ENCODE measurements around the gene MYOM1.

The MYOM1 gene

DNA sequence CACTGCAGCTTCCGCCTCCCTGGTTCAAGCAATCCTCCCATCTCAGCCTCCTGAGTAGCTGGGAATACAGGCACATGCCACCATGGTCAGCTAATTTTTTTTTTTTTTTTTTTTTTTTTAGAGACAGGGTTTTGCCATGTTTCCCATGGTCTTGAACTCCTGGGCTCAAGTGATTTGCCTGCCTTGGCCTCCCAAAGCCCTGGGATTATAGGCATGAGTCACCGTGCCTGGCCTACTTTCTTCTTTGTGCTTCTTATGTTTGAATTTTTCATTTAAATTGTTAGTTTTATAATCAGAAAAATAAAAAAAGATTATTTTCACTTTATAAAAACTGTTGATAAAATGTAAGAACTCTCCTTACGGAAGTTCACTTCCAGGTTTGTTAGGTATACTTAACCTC lies 105.3 kb downstream of the MYOM1 start:
- TF ChIP-seq NFIC (IDR thresholded peaks at IDR 0.05), result no peak
- TF ChIP-seq, protein P1, sequence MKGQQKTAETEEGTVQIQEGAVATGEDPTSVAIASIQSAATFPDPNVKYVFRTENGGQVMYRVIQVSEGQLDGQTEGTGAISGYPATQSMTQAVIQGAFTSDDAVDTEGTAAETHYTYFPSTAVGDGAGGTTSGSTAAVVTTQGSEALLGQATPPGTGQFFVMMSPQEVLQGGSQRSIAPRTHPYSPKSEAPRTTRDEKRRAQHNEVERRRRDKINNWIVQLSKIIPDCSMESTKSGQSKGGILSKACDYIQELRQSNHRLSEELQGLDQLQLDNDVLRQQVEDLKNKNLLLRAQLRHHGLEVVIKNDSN (IDR thresholded peaks at IDR 0.05), result no peak
- TF ChIP-seq EGR1 (IDR thresholded peaks at IDR 0.05), result no peak
- no peak for TF ChIP-seq ZBTB7A (IDR thresholded peaks at IDR 0.05; ENCODE audit: low read depth)
- TF ChIP-seq, protein P2, sequence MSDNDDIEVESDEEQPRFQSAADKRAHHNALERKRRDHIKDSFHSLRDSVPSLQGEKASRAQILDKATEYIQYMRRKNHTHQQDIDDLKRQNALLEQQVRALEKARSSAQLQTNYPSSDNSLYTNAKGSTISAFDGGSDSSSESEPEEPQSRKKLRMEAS (IDR thresholded peaks at IDR 0.05), result no peak
- no peak for TF ChIP-seq TCF12 (IDR thresholded peaks at IDR 0.05; ENCODE audit: low read depth)

DNA sequence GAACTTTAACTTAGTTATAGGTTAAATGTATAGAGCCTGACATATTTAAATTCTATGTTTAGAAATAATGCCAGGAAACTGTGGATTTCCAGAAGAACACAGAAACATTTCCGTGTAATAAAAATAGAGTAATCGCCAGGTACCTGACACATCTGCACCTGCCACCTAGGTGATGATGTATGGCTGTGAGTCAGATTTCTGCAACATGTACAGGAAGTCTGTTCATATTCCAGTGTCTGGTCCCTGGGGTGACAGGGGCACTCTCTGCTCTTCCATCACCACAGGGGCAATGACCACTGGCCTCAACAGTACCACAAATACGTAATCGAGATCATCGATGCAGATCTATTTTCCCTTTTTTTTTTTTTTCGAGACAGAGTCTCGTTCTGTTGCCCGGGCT lies 105.7 kb downstream of the MYOM1 start:
- TF ChIP-seq NFIC (IDR thresholded peaks at IDR 0.05), result no peak
- TF ChIP-seq, protein P2 (IDR thresholded peaks at IDR 0.05), result no peak
- no peak for TF ChIP-seq FOXM1 (IDR thresholded peaks at IDR 0.05; ENCODE audit: borderline replicate concordance, low read depth)
- no peak for TF ChIP-seq ZBTB7A (IDR thresholded peaks at IDR 0.05; ENCODE audit: low read depth)
- TF ChIP-seq CEBPB (IDR thresholded peaks at IDR 0.05), result no peak
- TF ChIP-seq CREB1 (IDR thresholded peaks at IDR 0.05; ENCODE audit: low read depth), result no peak
- no peak for TF ChIP-seq RAD21 (IDR thresholded peaks at IDR 0.05; ENCODE audit: low read depth)
- TF ChIP-seq, protein P1 (IDR thresholded peaks at IDR 0.05), result no peak
- no peak for TF ChIP-seq TCF12 (IDR thresholded peaks at IDR 0.05; ENCODE audit: low read depth)
- no peak for TF ChIP-seq TAF1 (IDR thresholded peaks at IDR 0.05; ENCODE audit: low read depth)
- TF ChIP-seq, protein P3, sequence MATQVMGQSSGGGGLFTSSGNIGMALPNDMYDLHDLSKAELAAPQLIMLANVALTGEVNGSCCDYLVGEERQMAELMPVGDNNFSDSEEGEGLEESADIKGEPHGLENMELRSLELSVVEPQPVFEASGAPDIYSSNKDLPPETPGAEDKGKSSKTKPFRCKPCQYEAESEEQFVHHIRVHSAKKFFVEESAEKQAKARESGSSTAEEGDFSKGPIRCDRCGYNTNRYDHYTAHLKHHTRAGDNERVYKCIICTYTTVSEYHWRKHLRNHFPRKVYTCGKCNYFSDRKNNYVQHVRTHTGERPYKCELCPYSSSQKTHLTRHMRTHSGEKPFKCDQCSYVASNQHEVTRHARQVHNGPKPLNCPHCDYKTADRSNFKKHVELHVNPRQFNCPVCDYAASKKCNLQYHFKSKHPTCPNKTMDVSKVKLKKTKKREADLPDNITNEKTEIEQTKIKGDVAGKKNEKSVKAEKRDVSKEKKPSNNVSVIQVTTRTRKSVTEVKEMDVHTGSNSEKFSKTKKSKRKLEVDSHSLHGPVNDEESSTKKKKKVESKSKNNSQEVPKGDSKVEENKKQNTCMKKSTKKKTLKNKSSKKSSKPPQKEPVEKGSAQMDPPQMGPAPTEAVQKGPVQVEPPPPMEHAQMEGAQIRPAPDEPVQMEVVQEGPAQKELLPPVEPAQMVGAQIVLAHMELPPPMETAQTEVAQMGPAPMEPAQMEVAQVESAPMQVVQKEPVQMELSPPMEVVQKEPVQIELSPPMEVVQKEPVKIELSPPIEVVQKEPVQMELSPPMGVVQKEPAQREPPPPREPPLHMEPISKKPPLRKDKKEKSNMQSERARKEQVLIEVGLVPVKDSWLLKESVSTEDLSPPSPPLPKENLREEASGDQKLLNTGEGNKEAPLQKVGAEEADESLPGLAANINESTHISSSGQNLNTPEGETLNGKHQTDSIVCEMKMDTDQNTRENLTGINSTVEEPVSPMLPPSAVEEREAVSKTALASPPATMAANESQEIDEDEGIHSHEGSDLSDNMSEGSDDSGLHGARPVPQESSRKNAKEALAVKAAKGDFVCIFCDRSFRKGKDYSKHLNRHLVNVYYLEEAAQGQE (IDR thresholded peaks at IDR 0.05; ENCODE audit: low read depth), result no peak

DNA sequence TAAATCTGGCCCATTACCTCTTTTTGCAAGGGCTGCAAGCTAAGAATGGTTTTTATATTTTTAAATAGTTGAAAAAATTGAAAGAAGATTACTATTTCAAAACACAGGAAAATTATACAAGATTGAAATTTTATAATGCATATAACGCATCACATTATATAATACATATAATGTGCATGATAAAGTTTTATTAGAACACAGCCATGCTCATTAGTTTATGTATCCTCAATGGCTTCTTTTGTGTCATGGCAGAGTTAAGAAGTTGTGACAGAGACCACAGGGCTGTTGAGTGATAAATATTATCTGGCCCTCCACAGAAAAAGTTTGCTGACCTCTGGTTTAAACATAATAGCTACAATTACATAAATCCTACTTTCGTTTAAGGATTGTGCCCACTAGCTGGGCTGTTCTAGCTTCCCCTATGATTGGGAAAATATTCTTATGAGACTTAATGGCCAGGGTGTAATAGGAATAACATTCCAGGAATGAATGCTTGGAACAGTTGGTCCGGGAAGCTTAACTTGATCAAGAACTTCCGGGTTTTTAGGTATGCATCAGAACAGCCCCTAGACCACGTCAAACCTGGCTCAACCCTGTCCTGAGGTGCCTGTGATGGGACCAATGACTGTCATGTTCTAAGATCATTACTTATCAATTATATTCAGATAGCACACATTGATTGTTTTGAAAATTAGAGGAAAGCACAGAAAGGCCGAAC lies 108.1 kb downstream of the MYOM1 start:
- TF ChIP-seq TEAD4 (IDR thresholded peaks at IDR 0.05), result no peak
- no peak for TF ChIP-seq NFIC (IDR thresholded peaks at IDR 0.05)
- no peak for TF ChIP-seq ZBTB7A (IDR thresholded peaks at IDR 0.05; ENCODE audit: low read depth)
- TF ChIP-seq CREB1 (IDR thresholded peaks at IDR 0.05; ENCODE audit: low read depth), result no peak
- no peak for TF ChIP-seq EGR1 (IDR thresholded peaks at IDR 0.05)
- no peak for TF ChIP-seq FOXM1 (IDR thresholded peaks at IDR 0.05; ENCODE audit: borderline replicate concordance, low read depth)
- TF ChIP-seq, protein P3 (IDR thresholded peaks at IDR 0.05; ENCODE audit: low read depth), result no peak
- no peak for TF ChIP-seq YY1 (IDR thresholded peaks at IDR 0.05; ENCODE audit: low read depth)
- TF ChIP-seq TCF12 (IDR thresholded peaks at IDR 0.05; ENCODE audit: low read depth), result no peak
- TF ChIP-seq RAD21 (IDR thresholded peaks at IDR 0.05; ENCODE audit: low read depth), result no peak
- TF ChIP-seq, protein P2 (IDR thresholded peaks at IDR 0.05), result no peak

DNA sequence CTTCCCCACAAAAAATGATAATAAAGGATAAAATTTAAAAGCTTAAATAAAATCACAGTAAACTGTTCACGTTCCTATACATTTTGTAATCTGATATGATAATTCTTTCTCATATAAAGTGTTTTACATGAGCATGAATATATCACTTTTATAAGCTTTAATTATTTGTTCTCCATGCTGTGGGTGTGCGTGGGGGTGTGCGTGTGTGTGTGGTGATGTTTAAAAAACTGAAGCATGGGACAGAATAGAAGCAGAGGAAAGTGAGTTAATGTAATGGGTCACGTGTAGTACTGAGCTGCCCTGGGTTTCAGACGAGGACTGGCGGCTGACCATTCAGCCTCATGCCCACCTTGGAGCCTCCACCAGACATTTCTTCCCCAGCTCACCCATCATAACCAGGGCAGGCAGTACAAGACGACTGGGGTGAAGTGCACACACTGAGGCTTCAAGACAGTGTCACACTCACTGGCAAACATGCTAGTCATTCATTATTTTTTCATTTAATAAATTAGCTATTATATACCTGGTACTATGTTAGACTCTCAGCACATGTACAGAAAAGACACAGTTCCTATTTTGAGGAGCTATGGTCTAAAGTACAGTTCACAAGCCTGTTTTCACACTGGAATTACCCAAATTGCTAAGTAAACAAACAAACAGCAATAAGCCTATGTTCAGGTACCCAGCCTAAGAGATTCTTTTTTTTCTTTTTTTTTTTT lies 109.6 kb downstream of the MYOM1 start:
- TF ChIP-seq TAF1 (IDR thresholded peaks at IDR 0.05; ENCODE audit: low read depth) (no peak), RAD21 (IDR thresholded peaks at IDR 0.05; ENCODE audit: low read depth) (no peak), EGR1 (IDR thresholded peaks at IDR 0.05) (no peak), YY1 (IDR thresholded peaks at IDR 0.05; ENCODE audit: low read depth) (no peak), ZBTB7A (IDR thresholded peaks at IDR 0.05; ENCODE audit: low read depth) (no peak), CEBPB (IDR thresholded peaks at IDR 0.05) (no peak), EP300 (IDR thresholded peaks at IDR 0.05; ENCODE audit: borderline replicate concordance) (no peak), NFIC (IDR thresholded peaks at IDR 0.05) (no peak), TCF12 (IDR thresholded peaks at IDR 0.05; ENCODE audit: low read depth) (no peak), CREB1 (IDR thresholded peaks at IDR 0.05; ENCODE audit: low read depth) (no peak), FOXM1 (IDR thresholded peaks at IDR 0.05; ENCODE audit: borderline replicate concordance, low read depth) (no peak), TEAD4 (IDR thresholded peaks at IDR 0.05) (no peak)
- TF ChIP-seq, protein P1 (IDR thresholded peaks at IDR 0.05), result no peak
- TF ChIP-seq, protein P3 (IDR thresholded peaks at IDR 0.05; ENCODE audit: low read depth), result no peak
- TF ChIP-seq, protein P2 (IDR thresholded peaks at IDR 0.05), result no peak

Measured in Ishikawa (cell line).